ENCODE results near the gene NPIPA2. TPM values are rescaled to one million over a fixed set of nuclear protein-coding genes. Genes with fewer than 3 reads are reported as not detected.
"Not testable (repeated sequence)": the region's sequence is repeated elsewhere in the genome, so short reads cannot be mapped to it uniquely, and the experiment has no call there.

Gene NPIPA2
- total RNA-seq, result 1 to 10 TPM; 1.5 to 3.1 TPM

GRCh38 chr16:14742273-14743128, at the start of gene NPIPA2:
Gene NPIPA2 (plus strand): TSS chr16:14742533. CDS start chr16:14748066, 5,533 bp downstream.
- H3K27ac Mint-ChIP-seq; H3K27me3 Mint-ChIP-seq (ENCODE audit: low read depth); H3K9me3 Mint-ChIP-seq; DNase-seq; H3K4me1 Mint-ChIP-seq (ENCODE audit: low read depth); H3K36me3 Mint-ChIP-seq (ENCODE audit: insufficient read depth in 2 of 2); H3K4me3 Mint-ChIP-seq: not testable (repeated sequence)
- ATAC-seq (replicated peaks in 1 of 2), result peak; percentile 100

GRCh38 chr16:14694129-14694528, 48.2 kb upstream of the NPIPA2 start, which contains the start of gene PLA2G10:
Gene PLA2G10 (minus strand): TSS chr16:14694308. CDS start chr16:14694229, 79 bp downstream.
- H3K36me3 Mint-ChIP-seq (ENCODE audit: insufficient read depth in 2 of 2); H3K9me3 Mint-ChIP-seq; H3K4me3 Mint-ChIP-seq; ATAC-seq (replicated peaks in 1 of 2); H3K27me3 Mint-ChIP-seq (ENCODE audit: low read depth); H3K27ac Mint-ChIP-seq; H3K4me1 Mint-ChIP-seq (ENCODE audit: low read depth); DNase-seq: not testable (repeated sequence)

DNA sequence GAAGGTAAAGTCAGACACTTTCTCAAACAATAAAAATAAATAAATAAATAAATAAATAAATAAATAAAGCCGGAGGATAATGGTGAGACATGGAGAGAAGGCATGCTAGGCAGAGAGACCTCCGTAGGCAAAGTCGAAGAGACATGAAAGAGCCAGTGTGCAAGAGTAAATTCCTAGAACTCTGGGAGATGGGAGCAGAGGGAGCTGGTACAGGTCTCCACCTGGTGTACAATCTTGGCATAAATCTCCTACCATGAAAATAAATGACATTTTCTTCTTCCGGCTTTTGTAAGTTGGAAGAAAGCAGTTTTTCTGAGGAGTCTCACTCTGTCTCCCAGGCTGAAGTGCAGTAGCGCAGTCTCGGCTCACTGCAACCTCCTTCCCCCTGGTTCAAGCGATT, 40.5 kb upstream of the NPIPA2 start:
- not testable (repeated sequence) for H3K27ac Mint-ChIP-seq; H3K9me3 Mint-ChIP-seq; H3K4me1 Mint-ChIP-seq (ENCODE audit: low read depth)

GRCh38 chr16:14702672-14703071, 39.7 kb upstream of the NPIPA2 start:
- not testable (repeated sequence) for H3K27ac Mint-ChIP-seq; H3K4me1 Mint-ChIP-seq (ENCODE audit: low read depth); H3K9me3 Mint-ChIP-seq; H3K36me3 Mint-ChIP-seq (ENCODE audit: insufficient read depth in 2 of 2); DNase-seq; H3K27me3 Mint-ChIP-seq (ENCODE audit: low read depth); H3K4me3 Mint-ChIP-seq
- peak in 1 of 2 donors; percentile 15 for ATAC-seq (replicated peaks in 1 of 2)

More for the DNA sequence above, 40.5 kb upstream of the NPIPA2 start:
- DNase-seq; H3K27me3 Mint-ChIP-seq (ENCODE audit: low read depth); H3K36me3 Mint-ChIP-seq (ENCODE audit: insufficient read depth in 2 of 2); ATAC-seq (replicated peaks in 1 of 2); H3K4me3 Mint-ChIP-seq: not testable (repeated sequence)

- H3K27me3 Mint-ChIP-seq (ENCODE audit: low read depth); H3K4me3 Mint-ChIP-seq; H3K36me3 Mint-ChIP-seq (ENCODE audit: insufficient read depth in 2 of 2); H3K4me1 Mint-ChIP-seq (ENCODE audit: low read depth); H3K9me3 Mint-ChIP-seq; H3K27ac Mint-ChIP-seq; DNase-seq: not testable (repeated sequence)
- peak; percentile 99 to 100 for ATAC-seq (replicated peaks in 1 of 2)
Observed at GRCh38 chr16:14703156-14704011, 38.9 kb upstream of the NPIPA2 start, which contains the start of gene NPIPA3. Gene NPIPA3 (plus strand): TSS chr16:14703411. CDS start chr16:14708944, 5,533 bp downstream.

DNA sequence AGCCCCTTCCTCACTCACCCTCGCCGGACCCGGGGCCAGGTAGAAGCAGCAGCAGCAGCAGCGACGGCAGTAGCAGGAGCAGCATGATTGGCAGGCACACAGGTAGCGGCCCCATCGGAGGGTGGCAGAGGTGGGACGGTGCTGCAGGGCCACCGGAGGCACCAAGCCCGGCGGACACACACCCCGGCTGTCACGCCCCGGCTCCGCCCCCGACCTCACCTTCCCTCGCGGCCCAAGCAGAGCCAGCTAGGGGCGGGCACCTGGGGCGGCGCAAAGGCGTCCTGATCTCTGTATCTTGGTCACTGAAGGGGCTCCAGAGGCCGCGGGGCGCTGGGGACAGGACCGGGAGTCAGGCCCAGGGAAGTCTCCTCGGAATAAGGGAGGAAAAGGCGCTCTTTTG, 9.1 kb upstream of the NPIPA2 start:
- H3K4me3 Mint-ChIP-seq; H3K27ac Mint-ChIP-seq; H3K36me3 Mint-ChIP-seq (ENCODE audit: insufficient read depth in 2 of 2); H3K4me1 Mint-ChIP-seq (ENCODE audit: low read depth); H3K27me3 Mint-ChIP-seq (ENCODE audit: low read depth); DNase-seq; ATAC-seq (replicated peaks in 1 of 2); H3K9me3 Mint-ChIP-seq: not testable (repeated sequence)

DNA sequence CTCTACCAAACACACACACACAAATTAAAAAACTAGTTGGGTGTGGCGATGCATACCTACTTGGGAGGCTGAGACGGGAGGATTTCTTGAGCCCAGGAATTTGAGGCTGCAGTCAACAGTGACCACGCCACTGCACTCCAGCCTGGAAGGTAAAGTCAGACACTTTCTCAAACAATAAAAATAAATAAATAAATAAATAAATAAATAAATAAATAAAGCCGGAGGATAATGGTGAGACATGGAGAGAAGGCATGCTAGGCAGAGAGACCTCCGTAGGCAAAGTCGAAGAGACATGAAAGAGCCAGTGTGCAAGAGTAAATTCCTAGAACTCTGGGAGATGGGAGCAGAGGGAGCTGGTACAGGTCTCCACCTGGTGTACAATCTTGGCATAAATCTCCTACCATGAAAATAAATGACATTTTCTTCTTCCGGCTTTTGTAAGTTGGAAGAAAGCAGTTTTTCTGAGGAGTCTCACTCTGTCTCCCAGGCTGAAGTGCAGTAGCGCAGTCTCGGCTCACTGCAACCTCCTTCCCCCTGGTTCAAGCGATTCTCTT, 1.4 kb upstream of the NPIPA2 start:
- H3K27ac Mint-ChIP-seq; DNase-seq; H3K4me3 Mint-ChIP-seq; H3K27me3 Mint-ChIP-seq (ENCODE audit: low read depth); H3K36me3 Mint-ChIP-seq (ENCODE audit: insufficient read depth in 2 of 2); H3K4me1 Mint-ChIP-seq (ENCODE audit: low read depth); H3K9me3 Mint-ChIP-seq; ATAC-seq (replicated peaks in 1 of 2): not testable (repeated sequence)

DNA sequence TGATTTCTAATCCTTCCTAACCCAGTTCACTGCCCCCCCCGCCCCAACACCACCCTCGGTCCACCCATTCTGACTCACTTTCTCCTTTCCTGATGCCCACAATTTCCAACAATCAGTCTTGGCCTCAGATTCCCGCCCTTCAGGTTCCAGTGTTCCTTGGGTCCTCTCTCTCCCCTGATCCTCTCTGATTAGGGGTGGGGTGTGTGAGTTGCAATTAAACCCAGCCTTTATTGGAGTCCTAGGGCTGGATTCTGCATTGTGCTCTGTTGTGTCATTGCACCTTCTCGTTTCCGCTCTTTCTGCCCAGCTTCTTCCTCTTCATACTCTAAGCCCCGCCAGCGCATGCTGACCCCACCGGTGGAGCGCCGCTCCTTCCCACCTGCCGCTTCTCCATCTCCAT, 539 bp upstream of the NPIPA2 start:
- not testable (repeated sequence) for H3K9me3 Mint-ChIP-seq; DNase-seq; H3K4me1 Mint-ChIP-seq (ENCODE audit: low read depth); H3K27me3 Mint-ChIP-seq (ENCODE audit: low read depth); H3K36me3 Mint-ChIP-seq (ENCODE audit: insufficient read depth in 2 of 2); H3K4me3 Mint-ChIP-seq; H3K27ac Mint-ChIP-seq; ATAC-seq (replicated peaks in 1 of 2)

DNA sequence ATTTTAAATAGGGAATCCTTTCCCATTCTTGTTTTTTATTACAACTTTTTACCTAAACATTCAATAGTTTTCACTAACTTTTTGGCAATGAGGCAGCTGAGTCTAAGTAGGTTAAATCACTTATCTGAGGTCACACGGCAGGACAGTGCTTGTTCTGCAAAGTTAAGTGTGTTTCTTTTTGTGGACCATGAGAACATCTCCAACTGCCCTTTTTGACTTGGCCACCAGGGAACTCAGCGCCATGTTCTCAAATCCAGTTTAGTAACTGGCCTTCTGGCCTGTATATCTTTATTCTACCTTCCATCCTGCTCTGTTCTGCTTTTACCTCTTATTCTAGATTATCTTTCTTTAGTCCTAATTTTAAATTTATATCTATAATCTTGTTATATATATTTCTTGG, 31.3 kb downstream of the NPIPA2 start:
- H3K4me1 Mint-ChIP-seq (ENCODE audit: low read depth); H3K27me3 Mint-ChIP-seq (ENCODE audit: low read depth); ATAC-seq (replicated peaks in 1 of 2); H3K36me3 Mint-ChIP-seq (ENCODE audit: insufficient read depth in 2 of 2); H3K9me3 Mint-ChIP-seq; DNase-seq; H3K4me3 Mint-ChIP-seq; H3K27ac Mint-ChIP-seq: not testable (repeated sequence)

DNA sequence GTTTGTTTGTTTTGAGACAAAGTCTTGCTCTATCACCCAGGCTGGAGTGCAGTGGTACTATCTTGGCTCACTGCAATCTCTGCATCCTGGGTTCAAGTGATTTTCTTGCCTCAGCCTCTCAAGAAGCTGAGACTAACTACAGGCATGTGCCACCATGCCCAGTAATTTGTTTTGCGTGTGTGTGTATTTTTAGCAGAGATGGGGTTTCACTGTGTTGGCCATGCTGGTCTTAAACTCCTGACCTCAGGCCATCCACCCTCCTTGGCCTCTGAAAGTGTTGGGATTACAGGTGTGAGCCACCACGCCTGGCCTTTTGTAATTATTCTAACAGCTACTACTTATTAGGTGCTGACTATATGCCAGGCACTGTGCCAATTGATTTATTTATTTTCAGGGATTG, 33.3 kb downstream of the NPIPA2 start:
- ATAC-seq (replicated peaks in 1 of 2); H3K4me1 Mint-ChIP-seq (ENCODE audit: low read depth); H3K27me3 Mint-ChIP-seq (ENCODE audit: low read depth); H3K27ac Mint-ChIP-seq; H3K9me3 Mint-ChIP-seq; H3K4me3 Mint-ChIP-seq; DNase-seq; H3K36me3 Mint-ChIP-seq (ENCODE audit: insufficient read depth in 2 of 2): not testable (repeated sequence)

DNA sequence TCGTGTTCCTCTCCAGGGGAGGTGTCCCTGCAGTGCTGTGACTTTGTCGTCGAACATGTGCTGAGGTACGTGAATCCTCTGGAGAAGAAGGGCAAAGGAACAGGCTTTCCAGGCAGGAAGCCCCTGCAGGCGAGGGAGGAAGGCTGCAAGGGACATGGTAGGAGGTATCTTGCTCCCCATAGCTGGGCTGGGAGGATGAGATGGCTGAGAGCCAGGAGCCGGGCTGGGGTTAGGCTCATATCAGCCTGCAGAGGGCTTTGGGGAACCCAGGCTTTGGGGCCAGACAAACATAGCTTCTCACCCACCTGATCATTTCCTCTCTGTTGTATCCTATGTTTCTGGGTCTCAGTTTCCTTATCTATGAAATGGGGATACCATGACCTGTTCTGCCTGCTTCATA, 34.4 kb downstream of the NPIPA2 start:
- H3K27ac Mint-ChIP-seq; H3K36me3 Mint-ChIP-seq (ENCODE audit: insufficient read depth in 2 of 2); DNase-seq; H3K4me3 Mint-ChIP-seq; H3K4me1 Mint-ChIP-seq (ENCODE audit: low read depth); H3K9me3 Mint-ChIP-seq; H3K27me3 Mint-ChIP-seq (ENCODE audit: low read depth); ATAC-seq (replicated peaks in 1 of 2): not testable (repeated sequence)

DNA sequence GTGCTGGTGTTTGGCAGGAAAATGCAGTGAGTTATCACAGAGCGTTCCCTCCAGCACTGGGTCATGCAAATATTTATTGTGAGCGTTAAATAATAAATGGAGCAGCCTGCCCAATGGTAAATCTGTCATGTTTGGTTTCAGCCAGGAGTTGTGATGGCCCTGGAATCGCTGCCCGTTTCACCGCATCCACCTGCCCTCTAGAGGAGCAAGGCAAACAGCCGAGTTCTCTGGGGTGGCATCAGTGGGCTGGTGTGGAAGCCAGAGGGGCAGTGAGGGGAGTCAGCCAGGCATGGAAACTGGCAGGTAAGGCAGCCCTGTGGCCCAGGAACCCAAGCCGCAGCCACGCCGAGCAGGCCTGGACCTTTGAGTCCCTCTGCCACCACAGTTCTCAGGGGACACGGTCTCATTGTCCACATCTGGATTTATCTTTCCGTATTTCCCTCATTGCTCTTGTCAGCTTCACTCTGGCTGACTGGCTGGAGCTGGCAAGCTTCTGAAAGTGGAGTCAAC, 37.1 kb downstream of the NPIPA2 start:
- not testable (repeated sequence) for H3K36me3 Mint-ChIP-seq (ENCODE audit: insufficient read depth in 2 of 2); H3K4me1 Mint-ChIP-seq (ENCODE audit: low read depth); DNase-seq; H3K4me3 Mint-ChIP-seq; H3K27ac Mint-ChIP-seq; H3K9me3 Mint-ChIP-seq; H3K27me3 Mint-ChIP-seq (ENCODE audit: low read depth); ATAC-seq (replicated peaks in 1 of 2)

GRCh38 chr16:14786180-14786579, 43.8 kb downstream of the NPIPA2 start:
- not testable (repeated sequence) for H3K36me3 Mint-ChIP-seq (ENCODE audit: insufficient read depth in 2 of 2); ATAC-seq (replicated peaks in 1 of 2); H3K9me3 Mint-ChIP-seq; H3K27me3 Mint-ChIP-seq (ENCODE audit: low read depth); H3K4me3 Mint-ChIP-seq; DNase-seq; H3K4me1 Mint-ChIP-seq (ENCODE audit: low read depth); H3K27ac Mint-ChIP-seq
